Activated CD4-positive, alpha-beta T cell treated with anti-CD3 and anti-CD28 coated beads, Interleukin-2, Interleukin-4, amounts not matched to agents 100 ng/mL and 50 ng/mL, durations not matched to agents 16 hours and 8 hours (primary cell): Measurements from ENCODE around the gene DCDC2C.

Source experiments
- DNase-seq: peaks from one replicate; pipeline ENCODE4 v3.0.0-alpha.2; 2020; ENCODE audit warnings: low spot score

DCDC2C gene

DNA sequence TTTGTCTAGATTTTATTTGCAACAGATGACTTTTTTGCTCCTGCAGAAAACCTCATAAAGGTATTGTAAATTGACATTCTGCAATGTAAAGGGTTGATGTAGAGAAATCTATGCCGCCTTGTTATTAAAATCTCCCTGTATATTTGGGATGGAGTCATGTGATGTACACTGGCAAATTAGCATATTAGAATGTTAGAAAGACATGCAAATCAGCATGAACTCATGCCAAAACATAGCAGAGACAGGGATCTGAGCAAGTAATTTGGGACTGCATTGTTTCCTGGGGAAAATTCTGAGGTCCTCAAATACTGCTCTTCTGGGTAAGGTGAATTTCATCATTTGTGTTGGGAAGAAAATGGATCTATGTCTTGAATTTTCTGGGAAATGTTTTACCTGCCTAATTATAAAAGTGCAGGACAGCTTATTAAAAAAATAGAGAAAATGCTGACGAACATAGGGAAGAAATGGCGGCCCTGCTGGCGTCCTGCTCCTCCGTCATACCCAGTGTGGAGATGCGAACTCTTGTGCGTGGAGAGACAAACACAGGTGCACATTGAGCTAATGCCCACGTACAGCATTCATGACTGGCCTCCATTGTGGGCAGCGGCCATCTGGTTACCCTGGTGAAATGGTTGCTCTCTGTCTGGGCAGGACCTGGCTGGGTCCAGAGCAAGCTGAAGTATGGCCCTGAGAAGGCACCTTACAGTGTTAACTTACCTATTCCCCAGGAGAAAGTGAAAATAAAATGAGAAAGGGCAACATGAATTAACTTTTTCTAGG lies 29.1 kb upstream of the DCDC2C start:
- DNase-seq: no peak

DNA sequence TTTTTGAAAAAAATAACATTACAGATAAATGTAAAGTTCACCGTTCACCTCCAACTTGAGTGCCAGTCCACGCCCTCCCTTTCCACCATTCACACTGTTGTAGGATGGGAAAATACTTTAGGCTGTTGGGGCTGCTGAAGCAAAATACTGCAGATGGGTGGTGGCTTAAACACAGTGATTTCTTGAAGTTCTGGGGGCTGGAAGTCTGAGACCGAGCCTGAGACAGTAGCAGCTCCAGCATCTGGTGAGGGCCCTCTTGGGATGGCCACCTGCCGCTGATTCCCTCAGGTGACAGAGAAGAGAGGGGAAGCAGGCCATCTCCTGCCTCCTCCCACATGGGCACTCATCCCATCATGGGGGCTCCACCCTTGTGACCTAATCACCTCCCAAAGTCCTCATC lies 27.7 kb upstream of the DCDC2C start:
- no peak for DNase-seq

DNA sequence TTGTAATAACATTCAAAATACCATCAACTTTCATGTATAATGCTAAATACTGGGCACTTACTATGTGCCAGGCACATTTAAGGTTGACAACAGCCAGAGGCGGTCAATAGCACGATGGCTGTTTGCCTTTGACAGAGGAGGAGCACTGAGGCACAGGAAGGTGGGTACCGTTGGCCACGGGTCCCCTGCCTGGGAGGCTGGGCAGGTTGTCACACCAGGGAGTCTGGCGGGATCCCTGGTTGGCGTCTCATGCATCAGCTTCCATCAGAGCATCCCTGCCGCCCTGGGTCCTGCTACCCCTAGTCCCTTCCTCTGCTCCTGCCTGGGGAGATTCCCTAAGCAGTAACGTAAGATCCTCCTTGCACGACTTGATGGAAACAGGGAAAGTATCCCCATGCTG lies 25.9 kb upstream of the DCDC2C start:
- no peak for DNase-seq

DNA sequence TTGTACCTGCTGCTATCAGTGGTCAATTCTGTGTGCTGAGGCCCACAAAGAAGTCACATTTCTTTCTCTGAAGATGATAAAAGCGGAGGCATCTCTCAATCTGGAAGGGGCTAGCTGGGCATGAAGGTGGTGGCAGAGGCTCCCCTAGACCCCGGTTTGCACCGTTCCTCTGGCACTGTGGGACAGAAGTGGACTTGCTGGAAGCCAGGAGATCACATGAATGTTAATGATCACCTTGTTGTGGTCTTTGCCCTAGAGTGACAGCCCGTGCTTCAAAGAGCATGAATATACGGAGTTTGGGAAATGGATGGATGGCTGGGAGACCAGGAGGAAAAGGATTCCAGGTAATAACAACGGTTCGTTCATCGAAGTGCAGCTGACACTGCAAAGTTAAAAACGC lies 25.2 kb upstream of the DCDC2C start:
- DNase-seq: no peak

DNA sequence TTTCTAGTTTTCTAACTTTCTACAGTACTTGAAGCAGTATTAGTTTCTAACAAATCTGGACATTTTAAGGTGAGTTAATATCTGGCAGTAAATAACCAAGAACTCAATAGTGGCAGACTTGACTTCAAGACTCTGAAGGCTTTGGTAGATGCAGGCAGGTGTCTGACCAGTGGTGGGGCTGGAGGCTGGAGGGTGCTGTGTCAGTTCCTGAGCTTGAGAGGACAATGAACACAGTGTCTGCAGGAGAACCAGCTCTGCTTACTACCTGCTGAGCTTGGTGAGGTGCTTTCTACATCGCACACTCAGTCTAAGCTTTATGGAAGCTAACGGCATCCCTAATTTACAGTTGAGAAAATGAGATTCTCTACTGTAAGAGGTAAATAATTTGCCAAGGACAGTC lies 24.2 kb upstream of the DCDC2C start:
- DNase-seq: no peak

DNA sequence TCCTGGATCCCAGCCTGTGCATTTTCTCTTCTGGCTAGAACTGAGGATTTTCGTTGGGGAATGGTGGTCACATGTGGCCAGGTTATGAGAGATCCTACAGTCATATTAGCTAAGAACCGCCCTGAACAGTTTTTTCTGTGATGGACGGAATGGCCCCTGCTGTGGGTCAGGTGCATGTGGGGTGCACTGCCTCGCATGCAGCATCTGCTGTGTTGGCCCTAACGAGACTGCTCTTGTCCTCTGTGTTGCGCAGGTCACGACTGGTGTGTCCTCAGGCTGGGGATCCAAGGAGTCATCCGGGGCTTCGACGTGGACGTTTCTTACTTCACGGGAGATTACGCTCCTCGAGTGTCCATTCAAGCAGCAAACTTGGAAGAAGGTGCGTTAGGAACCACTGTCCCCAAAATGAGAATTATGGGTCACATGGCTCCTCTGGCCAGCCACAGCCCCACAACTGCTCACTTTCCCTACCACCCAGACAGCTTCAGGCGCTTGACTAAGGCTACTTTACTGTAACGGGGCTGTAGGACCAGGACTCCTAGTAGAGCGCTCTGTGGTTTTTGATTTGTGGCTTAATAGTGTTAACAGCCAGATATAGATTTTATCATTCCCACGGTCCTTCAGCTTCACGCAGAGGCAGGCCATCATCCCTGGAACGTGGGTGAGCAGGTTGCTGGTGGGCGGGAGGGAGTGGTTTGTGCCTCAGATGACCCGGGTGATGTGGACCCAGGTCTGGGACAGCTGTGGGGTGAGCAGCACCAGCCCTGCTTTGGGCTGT lies 23.6 kb upstream of the DCDC2C start:
- DNase-seq: no peak

DNA sequence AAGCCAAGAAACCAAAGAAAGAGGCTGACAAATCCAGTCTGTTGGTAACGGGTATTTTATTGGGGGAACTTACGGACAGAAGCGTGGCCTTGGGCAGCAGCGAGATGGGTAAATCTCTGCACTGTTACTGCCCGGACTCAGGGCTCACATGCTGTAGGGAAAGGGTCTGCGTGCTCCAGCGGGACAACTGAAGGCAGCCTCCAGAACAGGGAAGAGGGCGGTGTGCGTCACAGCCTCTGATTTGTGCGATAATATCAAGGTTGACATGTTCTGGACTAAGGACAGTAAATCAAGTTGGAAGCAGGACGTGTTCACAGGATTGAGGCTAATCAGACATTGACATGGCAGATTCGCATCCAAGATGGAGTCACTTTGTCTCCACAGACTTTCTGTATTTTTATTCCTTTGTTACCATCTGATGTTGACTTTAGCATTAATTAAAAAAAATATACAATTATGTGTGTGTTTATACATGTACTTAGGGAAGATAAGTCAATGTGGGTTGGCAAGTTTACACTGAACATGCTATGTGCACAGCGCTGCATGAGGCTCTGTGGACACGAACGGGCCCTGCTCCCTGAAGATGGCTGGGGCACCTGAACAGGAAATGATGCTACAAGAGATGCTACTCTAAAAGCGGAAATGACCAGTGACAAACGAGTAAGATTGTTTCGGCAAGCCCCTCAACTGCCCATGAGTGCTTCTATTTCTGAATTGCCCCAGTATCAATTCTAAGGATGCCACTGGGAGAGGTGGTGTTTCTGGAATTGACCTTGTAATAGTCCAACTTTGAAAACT lies 22.6 kb upstream of the DCDC2C start:
- DNase-seq: no peak

DNA sequence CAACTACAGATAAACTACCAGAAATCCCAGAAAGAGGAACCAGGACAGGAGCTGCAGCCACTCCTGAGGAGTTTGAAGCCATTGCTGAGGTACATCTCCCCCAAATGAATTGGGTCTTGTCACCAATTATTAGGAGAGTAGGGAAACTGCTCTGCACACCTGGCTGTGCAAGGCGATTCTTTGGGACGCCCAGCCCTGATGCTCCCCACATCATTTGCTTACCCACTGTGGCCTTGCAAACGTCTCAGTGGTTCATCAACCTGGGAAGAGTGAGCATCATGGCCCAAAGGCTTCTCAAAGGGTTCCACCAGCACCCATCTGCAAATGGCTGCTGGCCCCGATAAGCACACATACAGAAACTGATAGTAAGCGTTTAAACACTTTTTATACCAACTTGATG lies 21.8 kb upstream of the DCDC2C start:
- DNase-seq: no peak

DNA sequence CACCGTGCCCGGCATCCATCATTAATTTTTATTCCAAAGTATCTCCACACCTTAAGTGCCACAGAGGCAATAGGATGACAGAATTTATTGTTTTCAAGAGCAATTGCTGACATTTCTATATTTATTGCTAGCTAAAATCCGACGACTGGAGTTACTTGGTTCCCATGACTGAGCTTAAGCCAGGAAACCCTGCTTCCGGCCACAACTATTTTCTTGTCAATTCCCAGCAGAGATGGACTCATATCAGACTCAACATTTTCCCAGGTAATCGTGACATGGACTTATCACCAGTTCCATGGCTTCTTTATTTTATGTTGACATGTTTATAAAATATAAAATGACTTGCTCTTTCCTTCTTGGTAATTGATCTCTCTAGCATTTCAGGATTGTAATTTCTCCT lies 20.6 kb upstream of the DCDC2C start:
- no peak for DNase-seq

DNA sequence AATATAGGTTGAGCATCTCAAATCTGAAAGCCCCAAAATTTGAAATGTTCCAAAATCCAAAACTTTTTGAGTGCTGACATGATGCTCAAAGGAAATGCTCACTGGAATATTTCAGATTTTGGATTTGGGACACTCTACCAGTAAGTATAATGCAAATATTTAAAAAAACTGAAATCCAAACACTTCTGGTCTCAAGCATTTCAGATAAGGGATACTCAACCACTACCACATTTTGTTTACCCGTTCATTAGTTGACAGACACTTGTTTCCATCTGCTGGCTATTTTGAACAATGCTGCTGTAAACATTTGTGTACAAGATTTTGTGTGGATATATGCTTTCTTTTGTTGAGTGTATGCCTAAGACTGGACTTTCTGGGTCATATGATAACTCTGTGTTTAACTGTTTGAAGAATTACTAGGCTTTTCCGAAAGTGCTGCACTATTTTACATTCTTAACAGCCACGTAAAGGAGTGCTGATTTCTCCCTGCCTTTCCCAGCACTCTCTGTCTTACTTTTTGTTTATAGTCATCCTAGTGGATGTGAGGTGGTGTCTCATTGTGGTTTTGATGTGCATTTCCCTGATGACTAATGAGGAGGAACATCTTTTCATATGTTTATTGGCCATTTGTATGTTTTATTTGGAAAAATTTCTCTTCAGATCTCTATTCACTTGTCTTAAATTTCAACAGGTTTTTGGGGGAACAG lies 19.5 kb upstream of the DCDC2C start:
- no peak for DNase-seq

DNA sequence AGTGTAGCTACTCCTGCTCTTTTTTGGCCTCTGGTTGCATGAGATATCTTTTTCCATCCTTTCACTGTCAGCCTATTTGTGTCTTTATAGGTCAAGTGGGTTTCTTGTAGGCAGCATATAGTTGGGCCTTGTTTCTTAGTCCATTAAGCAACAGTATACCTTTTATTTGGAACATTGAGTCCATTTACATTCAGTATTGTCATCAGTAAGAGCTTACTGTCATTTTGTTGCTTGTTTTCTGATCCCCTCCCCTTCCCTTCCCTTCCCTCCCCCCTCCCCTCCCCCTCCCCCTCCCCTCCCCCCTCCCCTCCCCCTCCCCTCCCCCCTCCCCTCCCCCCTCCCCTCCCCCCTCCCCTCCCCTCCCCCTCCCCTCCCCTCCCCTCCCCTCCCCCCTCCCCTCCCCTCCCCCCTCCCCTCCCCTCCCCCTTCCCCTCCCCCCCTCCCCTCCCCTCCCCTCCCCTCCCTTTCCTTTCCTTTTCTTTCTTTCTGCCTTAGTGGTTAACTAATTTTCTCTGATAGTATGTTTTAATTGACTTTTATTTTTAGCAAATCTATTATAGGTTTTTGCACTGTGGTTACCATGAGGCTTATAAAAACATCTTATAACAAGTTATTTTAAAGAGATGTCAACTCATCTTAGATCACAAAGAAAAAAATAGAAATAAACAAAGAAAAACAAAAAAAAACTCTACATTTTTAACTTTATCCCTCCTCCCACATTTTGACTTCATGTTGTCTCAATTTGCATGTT lies 13.2 kb upstream of the DCDC2C start:
- no peak for DNase-seq

DNA sequence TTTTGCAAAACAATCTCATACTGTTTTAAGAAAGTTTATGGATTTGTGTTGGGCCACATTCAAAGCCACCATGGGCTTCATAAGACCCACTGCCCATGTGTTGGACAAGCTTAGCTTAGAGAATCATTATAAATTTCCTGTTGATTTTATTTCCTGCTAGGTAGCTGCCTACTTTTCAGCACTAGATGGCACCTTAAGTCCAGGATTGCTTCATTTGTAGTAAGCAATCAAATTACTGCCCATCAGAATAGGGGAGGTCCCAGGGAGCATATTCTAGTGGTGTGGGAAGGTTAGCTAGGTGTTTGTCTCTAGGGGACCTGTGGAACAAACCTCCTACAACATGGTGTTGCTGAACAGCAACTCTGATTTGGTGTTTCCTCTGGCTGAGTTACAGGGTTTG lies 11.0 kb upstream of the DCDC2C start:
- DNase-seq: peak; percentile 5

DNA sequence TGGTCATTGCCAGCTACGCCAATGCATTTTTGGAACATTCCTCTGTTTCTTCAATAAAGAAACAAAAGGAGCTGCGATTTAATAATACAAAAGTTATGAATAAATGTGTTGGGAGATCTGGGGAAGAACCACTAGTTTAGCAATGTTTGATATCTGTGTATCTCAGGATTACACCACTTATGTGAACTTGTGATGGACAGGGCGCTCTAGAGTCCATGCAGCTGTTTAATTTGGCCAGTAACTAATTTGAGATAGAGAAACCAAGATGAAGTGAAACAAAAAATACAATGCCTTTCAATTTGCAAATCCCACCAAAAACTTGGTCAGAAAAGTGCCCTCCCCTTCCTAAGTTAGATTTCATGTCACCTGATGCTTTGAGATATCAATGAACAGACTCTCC lies 6.8 kb upstream of the DCDC2C start:
- DNase-seq: no peak

DNA sequence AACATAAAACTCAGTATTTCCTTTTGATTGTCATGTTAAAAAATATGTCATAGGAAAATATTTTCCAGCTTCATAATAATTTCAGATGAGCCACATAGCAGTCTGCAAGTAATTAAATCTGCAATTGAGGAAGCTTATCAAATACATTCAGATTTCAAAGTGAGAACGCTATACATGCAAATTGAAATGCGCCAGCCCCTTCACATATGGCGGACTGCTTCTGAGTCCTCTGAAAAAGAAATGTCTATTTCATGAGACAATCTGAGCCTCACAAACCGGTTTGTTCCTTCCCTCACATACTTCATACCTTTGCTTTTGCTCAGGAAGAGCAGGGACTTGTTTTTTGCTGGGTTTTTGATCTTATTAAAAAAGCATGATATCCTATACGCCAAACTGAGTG lies 2.3 kb upstream of the DCDC2C start:
- DNase-seq: no peak

DNA sequence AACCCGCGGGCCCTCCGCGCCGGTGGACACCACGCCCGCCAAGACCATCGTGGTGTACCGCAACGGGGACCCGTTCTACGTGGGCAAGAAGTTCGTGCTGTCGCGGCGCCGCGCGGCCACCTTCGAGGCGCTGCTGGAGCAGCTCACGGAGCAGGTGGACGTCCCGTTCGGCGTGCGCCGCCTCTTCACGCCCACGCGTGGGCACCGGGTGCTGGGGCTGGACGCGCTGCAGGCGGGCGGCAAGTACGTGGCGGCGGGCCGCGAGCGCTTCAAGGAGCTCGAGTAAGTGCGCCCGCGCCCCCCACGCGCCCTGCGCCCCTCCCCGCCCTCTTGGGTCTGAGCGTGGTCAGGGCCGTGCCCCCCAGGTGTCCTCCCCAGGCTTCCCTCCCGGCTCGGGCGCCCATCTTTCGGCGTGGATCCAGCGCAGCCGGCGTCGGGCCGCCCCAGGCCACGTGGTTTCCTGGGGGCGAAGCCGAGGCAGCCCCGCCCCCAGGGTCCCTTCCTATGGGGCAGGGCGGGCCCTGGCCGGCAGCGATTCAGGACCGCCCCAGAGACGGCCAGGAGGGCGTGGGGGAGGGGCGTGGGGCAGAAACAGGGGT lies 481 bp downstream of the DCDC2C start:
- DNase-seq: no peak

DNA sequence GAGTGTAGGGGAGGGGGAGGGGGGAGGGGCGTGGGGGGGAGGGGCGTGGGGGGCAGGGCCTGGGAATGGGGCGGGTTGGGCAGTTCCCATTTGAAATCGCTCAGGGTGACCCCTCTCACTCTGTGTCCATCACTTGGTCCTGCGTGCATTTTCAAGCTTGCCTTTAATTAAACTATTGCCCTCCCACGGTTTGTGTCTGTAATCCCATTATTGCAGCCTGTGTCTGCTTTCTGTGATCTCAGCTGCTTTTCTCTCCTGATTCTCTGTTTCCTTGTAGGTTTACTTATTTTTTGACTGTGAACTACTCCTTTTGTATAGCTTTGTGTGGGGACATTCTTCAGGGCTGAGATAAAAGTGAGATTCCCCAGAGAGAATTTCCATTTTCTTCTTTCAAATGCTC lies 1.3 kb downstream of the DCDC2C start:
- DNase-seq: no peak

DNA sequence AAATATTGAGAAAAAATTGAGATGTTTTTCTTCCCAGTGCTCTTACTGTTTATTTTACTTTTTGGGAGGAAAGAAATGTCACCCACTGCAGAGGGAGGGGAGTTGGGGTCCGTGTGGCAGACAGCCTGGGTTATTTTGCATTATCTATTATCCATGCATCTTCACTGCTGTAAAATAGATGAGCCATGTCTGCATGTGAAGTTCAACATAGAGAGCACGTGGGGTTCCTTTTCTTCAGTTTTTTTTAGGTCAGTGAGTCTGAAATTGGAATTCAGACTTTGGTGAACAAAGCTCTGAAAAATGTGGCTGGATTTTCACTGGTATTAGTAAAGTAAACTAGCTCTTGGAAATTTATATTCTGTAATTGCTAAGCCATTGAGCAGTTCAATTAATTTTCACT lies 2.4 kb downstream of the DCDC2C start:
- DNase-seq: no peak

DNA sequence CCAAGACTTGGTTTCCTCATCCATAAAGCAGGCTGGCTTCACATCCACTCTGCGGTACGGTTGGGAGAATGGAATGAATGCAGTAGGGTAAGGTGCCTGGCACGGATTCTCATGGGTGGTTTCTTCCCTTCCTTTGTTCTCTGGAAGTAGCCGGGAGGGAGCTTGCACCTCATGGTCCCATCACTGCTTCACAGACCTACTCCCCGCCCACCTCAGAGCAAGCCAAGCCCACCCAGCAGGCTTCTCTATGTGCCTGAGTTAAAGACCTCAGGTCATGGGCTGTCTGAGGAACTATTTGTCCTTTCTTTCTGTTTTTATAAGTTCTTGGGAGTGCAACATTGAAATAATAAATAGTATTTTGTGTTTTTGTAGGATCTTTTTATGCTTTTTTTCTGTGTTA lies 3.5 kb downstream of the DCDC2C start:
- no peak for DNase-seq

DNA sequence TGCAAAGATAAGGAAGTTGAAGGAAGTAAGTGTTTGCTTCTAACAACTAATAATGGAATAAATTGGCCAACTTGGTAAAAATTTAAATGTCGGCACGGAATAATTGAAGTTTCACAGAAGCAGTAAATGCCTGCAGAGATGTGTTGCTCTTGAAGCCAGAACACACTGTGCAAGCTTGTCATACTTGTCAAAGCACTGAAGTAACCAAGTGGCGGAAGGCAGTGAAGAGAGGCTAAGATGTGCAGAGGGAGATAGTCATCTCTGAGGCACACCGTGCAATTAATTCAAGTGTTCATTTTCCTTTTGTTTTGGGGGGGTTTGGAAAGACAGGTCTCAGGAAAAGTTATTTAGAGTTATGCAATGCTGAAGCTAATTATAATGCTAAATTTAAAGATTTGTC lies 5.2 kb downstream of the DCDC2C start:
- no peak for DNase-seq

DNA sequence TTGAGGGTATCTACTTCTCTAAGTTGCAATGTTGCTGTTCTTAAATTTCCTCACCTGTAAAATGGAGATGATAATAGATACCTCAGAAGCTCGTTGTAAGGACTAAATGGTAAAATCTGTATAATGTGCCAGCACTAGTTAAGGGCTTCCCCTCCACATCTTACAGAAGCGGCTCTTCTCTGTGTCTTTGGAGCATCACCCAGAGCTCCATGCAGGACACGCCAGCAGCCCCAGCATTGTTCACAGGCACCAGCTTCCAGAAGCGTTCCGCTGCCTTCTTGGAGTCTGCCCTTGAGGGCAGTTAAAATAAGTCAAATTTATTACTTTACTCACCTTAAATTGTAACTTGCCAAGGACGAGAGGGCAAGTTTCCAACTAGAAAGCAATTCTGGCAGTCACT lies 5.8 kb downstream of the DCDC2C start:
- no peak for DNase-seq

DNA sequence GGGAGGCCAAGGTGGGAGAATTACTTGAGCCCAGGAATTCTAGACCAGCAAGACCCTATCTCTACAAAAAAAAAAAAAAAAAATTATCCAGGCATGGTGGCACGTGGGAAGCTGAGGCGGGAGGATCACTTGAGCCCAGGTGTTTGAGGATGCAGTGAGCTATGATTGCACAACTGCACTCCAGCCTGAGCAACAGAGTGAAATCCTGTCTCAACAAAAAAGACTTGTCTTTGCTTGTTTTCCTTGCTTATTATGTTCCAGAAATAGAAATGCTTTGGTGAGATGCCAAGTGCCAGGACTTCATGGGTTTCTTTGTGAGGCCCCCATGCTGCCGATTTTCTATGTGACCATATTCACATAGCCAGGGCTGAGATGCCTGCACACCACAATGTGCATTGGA lies 9.0 kb downstream of the DCDC2C start:
- no peak for DNase-seq
